ENCODE results near the gene ASCL5. TPM values are rescaled to one million over a fixed set of nuclear protein-coding genes. Genes with fewer than 3 reads are reported as not detected.

ASCL5 gene
- total and polyA plus RNA-seq, 7 donors, result 0.26 to 0.30 TPM; not detected in 5

- intact Hi-C loops (cut with DNase I), result no loop called here
These were observed 31.0 kb upstream of the ASCL5 start for GRCh38 chr1:201157949-201158348.

GRCh38 chr1:201156819-201157218, 29.8 kb upstream of the ASCL5 start:
- H3K4me1 ChIP-seq, result peaks cover 24% of the 10 kb centered on the region
- DNase-seq (no peak), ATAC-seq (no peak)
- H3K4me3 ChIP-seq, result no peak overlapping the region
- intact Hi-C loops (cut with DNase I), result no loop called here
- TF ChIP-seq CTCF (IDR thresholded peaks at IDR 0.05), result no peak
- H3K36me3 ChIP-seq (ENCODE audit: insufficient read depth in 1 of 2, low read depth in 1 of 2), result peaks cover 0 to 3% of the 10 kb centered on the region in 2 donors
- H3K27ac ChIP-seq, result no peak overlapping the region
- no peaks in the 10 kb centered on the region for H3K27me3 ChIP-seq (ENCODE audit: insufficient read depth in 3 of 3, low read length in 2 of 3)
- no peaks in the 10 kb centered on the region for H3K9me3 ChIP-seq

More at GRCh38 chr1:201157949-201158348, 31.0 kb upstream of the ASCL5 start:
- Histone ChIP-seq H3K27me3 (ENCODE audit: insufficient read depth in 3 of 3, low read length in 2 of 3) (no peaks in the 10 kb centered on the region), H3K9me3 (no peaks in the 10 kb centered on the region), H3K36me3 (ENCODE audit: insufficient read depth in 1 of 2, low read depth in 1 of 2) (no peaks in the 10 kb centered on the region), H3K4me1 (peaks cover 15% of the 10 kb centered on the region), H3K27ac (no peak overlapping the region), H3K4me3 (no peak overlapping the region)
- ATAC-seq (no peak), DNase-seq (no peak)
- no peak for TF ChIP-seq CTCF (IDR thresholded peaks at IDR 0.05)
- WGBS, 3 donors, result 90 to 95% (median 92%) methylated on average over 2 of the region's 2 CpGs

- H3K27ac ChIP-seq, result no peak overlapping the region
- H3K4me1 ChIP-seq, result peaks cover 24% of the 10 kb centered on the region
- DNase-seq (no peak), ATAC-seq (no peak)
- TF ChIP-seq CTCF (IDR thresholded peaks at IDR 0.05), result no peak
- H3K36me3 ChIP-seq (ENCODE audit: insufficient read depth in 1 of 2, low read depth in 1 of 2), result peaks cover 0 to 8% of the 10 kb centered on the region in 2 donors
- H3K9me3 ChIP-seq, result no peaks in the 10 kb centered on the region
- no peak overlapping the region for H3K4me3 ChIP-seq
- 85 to 93% (median 88%) methylated on average over 3 of the region's 3 CpGs for WGBS, 3 donors
- intact Hi-C loops (cut with DNase I), result no loop called here
- H3K27me3 ChIP-seq (ENCODE audit: insufficient read depth in 3 of 3, low read length in 2 of 3), result no peaks in the 10 kb centered on the region
These were observed 29.4 kb upstream of the ASCL5 start for GRCh38 chr1:201156346-201156745.

GRCh38 chr1:201155354-201155753, 28.4 kb upstream of the ASCL5 start:
- DNase-seq (no peak), ATAC-seq (no peak)
- WGBS, 3 donors, result 89 to 95% (median 91%) methylated on average over 2 of the region's 2 CpGs
- intact Hi-C loops (cut with DNase I), result no loop called here
- Histone ChIP-seq H3K27me3 (ENCODE audit: insufficient read depth in 3 of 3, low read length in 2 of 3) (no peaks in the 10 kb centered on the region), H3K27ac (no peak overlapping the region), H3K4me3 (no peak overlapping the region), H3K36me3 (ENCODE audit: insufficient read depth in 1 of 2, low read depth in 1 of 2) (peaks cover 0 to 18% of the 10 kb centered on the region in 2 donors), H3K4me1 (peaks cover 24% of the 10 kb centered on the region), H3K9me3 (no peaks in the 10 kb centered on the region)
- no peak for TF ChIP-seq CTCF (IDR thresholded peaks at IDR 0.05)
